GM12878 (cell line): Measurements from ENCODE around the gene NBEAL1. TPM values are rescaled to one million over a fixed set of nuclear protein-coding genes. Genes with fewer than 3 reads are reported as not detected.

Experiments
- CHD2 ChIP-seq: IDR thresholded peaks from 2 replicates; pipeline ENCODE4 v1.6.1; 2011; ENCODE audit warnings: low read depth, low read length, improper control_type of control experiment, borderline replicate concordance
- EED ChIP-seq: sonication (generic); IDR thresholded peaks from 2 replicates; pipeline ENCODE4 v1.6.1; 2016; ENCODE audit warnings: antibody characterized with exemption, low read depth
- EGR1 ChIP-seq, 2 experiments: IDR thresholded peaks; 1 replicate in 1 of 2; 2 replicates in 1 of 2; pipeline ENCODE4 v1.6.1; 2011 to 2012; ENCODE audit warnings: low read depth in 2 of 2, low read length in 2 of 2, borderline replicate concordance in 1 of 2, mild to moderate bottlenecking in 1 of 2, moderate library complexity in 1 of 2
- FOXK2 ChIP-seq: fragments of 450-650 bp; IDR thresholded peaks from 2 replicates; pipeline ENCODE4 v1.6.1; 2017; ENCODE audit warnings: mild to moderate bottlenecking, moderate library complexity
- NBN ChIP-seq: fragments of 450-650 bp; IDR thresholded peaks from 2 replicates; pipeline ENCODE4 v1.6.1; 2016
- STAT3 ChIP-seq: IDR thresholded peaks from 2 replicates; pipeline ENCODE4 v1.6.1; 2011; ENCODE audit warnings: low read depth, low read length, improper control_type of control experiment
- TCF7 ChIP-seq: IDR thresholded peaks from 2 replicates; pipeline ENCODE4 v1.6.1; 2014; ENCODE audit warnings: antibody characterized with exemption, borderline replicate concordance
- ZBED1 ChIP-seq: IDR thresholded peaks from 2 replicates; pipeline ENCODE4 v1.6.1; 2016; ENCODE audit warnings: borderline replicate concordance
- ZNF207 ChIP-seq: fragments of 450-650 bp; IDR thresholded peaks from 2 replicates; pipeline ENCODE4 v1.6.1; 2014; ENCODE audit warnings: antibody characterized with exemption, mild to moderate bottlenecking, borderline replicate concordance
- ZNF384 ChIP-seq: IDR thresholded peaks from 2 replicates; pipeline ENCODE4 v1.6.1; 2012; ENCODE audit warnings: low read depth, mild to moderate bottlenecking, low read length, improper control_type of control experiment, borderline replicate concordance
- polyA plus RNA-seq, 11 experiments: library from polyadenylated mRNA; depleted of rRNA in 4 of 11; unstranded in 6 of 11; stranded (reverse) in 5 of 11; fragments of >200 nt; fragmentation: Nextera tagmentation in 4 of 11; fragmentation: Illumina TruSeq in 1 of 11; extraction: Ambion mirVana in 4 of 11; extraction: Trizol in 1 of 11; gene quantifications; 1 replicate in 1 of 11; 2 replicates in 10 of 11; pipeline versions ENCODE4 v1.2.1 to v1.2.3, GENCODE V29; 2011 to 2016; ENCODE audit warnings: inconsistent platforms in 2 of 11, missing spikeins in 2 of 11, low read depth in 1 of 11
- total RNA-seq, 4 experiments: library from RNA; depleted of rRNA in 3 of 4; stranded (reverse); fragments of >200 nt in 3 of 4; fragmentation: Illumina TruSeq in 1 of 4; extraction: Trizol in 1 of 4; gene quantifications; 2 replicates each; pipeline versions ENCODE4 v1.2.1 to v1.2.3, GENCODE V29; 2013 to 2021
- TF ChIP-seq, protein P1 (sequence below): fragments of 450-650 bp; IDR thresholded peaks from 2 replicates; pipeline ENCODE4 v1.6.1; 2017; ENCODE audit warnings: mild to moderate bottlenecking, moderate library complexity
- TF ChIP-seq, protein P2 (sequence below): IDR thresholded peaks from 2 replicates; pipeline ENCODE4 v1.6.1; 2011; ENCODE audit warnings: borderline replicate concordance, low read depth, mild to moderate bottlenecking, moderate library complexity, mixed read lengths, low read length; ENCODE audit not compliant: insufficient read depth; ENCODE audit errors: extremely low read length
- TF ChIP-seq, protein P3 (sequence below): fragments of 450-650 bp; IDR thresholded peaks from 2 replicates; pipeline ENCODE4 v1.6.1; 2017; ENCODE audit warnings: low read depth, mild to moderate bottlenecking, moderate library complexity
- TF ChIP-seq, protein P4 (sequence below): fragments of 150-350 bp; IDR thresholded peaks from 2 replicates; pipeline ENCODE4 v1.6.1; 2016; ENCODE audit warnings: low read depth, low read length
- TF ChIP-seq, protein P5 (sequence below): IDR thresholded peaks from 2 replicates; pipeline ENCODE4 v1.6.1; 2012; ENCODE audit warnings: low read depth, low read length, improper control_type of control experiment

NBEAL1 gene
- total and polyA plus RNA-seq, 10 of the 15 experiments (the other 5 are each of a cell fraction or from before 2014, with no cell fraction given) = 1.9 to 16.1 (median 7.2) TPM

DNA sequence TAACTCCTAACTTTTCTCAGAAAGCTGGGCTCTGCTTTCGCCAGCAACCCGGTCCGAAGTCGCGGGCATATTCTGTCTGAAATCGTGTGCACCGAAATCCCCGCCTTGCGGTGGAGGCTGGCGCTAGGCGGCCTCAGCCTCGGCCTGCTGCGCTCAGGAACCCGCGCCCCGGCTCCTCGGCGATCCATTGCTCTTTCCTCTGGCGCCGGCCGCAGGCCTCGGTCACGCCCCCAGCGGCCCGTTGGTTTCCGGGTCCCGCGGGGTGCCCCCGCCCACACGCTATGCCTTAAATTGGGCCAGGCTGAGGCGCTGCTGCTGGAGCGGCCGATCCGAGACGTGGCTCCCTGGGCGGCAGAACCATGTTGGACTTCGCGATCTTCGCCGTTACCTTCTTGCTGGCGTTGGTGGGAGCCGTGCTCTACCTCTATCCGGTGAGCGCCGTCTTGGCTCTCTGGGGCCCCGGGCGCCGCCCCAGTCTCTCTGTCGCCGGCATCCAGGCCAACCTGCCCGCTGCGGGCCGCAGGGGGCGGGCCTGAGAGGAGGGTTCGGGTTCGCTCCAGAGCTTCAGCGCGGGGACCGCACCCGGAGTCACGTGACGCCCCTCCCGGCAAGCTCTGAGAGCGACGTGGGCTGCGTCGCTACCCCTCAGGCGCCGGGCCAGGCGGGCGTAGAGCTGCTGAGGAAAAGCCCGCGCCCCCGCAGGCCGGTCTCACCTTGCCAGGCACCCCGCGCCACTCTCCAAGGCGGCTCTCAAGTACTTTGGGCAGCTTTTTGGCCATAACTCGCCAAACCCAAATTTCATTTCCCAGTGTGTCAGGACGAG lies 224.2 kb downstream of the NBEAL1 start, which contains the start of gene CYP20A1 (continued):
- TF ChIP-seq, protein P1, sequence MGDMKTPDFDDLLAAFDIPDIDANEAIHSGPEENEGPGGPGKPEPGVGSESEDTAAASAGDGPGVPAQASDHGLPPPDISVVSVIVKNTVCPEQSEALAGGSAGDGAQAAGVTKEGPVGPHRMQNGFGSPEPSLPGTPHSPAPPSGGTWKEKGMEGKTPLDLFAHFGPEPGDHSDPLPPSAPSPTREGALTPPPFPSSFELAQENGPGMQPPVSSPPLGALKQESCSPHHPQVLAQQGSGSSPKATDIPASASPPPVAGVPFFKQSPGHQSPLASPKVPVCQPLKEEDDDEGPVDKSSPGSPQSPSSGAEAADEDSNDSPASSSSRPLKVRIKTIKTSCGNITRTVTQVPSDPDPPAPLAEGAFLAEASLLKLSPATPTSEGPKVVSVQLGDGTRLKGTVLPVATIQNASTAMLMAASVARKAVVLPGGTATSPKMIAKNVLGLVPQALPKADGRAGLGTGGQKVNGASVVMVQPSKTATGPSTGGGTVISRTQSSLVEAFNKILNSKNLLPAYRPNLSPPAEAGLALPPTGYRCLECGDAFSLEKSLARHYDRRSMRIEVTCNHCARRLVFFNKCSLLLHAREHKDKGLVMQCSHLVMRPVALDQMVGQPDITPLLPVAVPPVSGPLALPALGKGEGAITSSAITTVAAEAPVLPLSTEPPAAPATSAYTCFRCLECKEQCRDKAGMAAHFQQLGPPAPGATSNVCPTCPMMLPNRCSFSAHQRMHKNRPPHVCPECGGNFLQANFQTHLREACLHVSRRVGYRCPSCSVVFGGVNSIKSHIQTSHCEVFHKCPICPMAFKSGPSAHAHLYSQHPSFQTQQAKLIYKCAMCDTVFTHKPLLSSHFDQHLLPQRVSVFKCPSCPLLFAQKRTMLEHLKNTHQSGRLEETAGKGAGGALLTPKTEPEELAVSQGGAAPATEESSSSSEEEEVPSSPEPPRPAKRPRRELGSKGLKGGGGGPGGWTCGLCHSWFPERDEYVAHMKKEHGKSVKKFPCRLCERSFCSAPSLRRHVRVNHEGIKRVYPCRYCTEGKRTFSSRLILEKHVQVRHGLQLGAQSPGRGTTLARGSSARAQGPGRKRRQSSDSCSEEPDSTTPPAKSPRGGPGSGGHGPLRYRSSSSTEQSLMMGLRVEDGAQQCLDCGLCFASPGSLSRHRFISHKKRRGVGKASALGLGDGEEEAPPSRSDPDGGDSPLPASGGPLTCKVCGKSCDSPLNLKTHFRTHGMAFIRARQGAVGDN = peak; percentile 81
- TF ChIP-seq, protein P2, sequence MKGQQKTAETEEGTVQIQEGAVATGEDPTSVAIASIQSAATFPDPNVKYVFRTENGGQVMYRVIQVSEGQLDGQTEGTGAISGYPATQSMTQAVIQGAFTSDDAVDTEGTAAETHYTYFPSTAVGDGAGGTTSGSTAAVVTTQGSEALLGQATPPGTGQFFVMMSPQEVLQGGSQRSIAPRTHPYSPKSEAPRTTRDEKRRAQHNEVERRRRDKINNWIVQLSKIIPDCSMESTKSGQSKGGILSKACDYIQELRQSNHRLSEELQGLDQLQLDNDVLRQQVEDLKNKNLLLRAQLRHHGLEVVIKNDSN = peak; percentile 95
- TF ChIP-seq, protein P3, sequence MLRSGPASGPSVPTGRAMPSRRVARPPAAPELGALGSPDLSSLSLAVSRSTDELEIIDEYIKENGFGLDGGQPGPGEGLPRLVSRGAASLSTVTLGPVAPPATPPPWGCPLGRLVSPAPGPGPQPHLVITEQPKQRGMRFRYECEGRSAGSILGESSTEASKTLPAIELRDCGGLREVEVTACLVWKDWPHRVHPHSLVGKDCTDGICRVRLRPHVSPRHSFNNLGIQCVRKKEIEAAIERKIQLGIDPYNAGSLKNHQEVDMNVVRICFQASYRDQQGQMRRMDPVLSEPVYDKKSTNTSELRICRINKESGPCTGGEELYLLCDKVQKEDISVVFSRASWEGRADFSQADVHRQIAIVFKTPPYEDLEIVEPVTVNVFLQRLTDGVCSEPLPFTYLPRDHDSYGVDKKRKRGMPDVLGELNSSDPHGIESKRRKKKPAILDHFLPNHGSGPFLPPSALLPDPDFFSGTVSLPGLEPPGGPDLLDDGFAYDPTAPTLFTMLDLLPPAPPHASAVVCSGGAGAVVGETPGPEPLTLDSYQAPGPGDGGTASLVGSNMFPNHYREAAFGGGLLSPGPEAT = peak; percentile 98
- peak; percentile 12; the same call in 1 of the 2 replicates for TF ChIP-seq CHD2
- peak; percentile 25; the same call in 1 of the 2 replicates for TF ChIP-seq ZBED1
- TF ChIP-seq NBN = peak; percentile 95
- TF ChIP-seq, protein P4, sequence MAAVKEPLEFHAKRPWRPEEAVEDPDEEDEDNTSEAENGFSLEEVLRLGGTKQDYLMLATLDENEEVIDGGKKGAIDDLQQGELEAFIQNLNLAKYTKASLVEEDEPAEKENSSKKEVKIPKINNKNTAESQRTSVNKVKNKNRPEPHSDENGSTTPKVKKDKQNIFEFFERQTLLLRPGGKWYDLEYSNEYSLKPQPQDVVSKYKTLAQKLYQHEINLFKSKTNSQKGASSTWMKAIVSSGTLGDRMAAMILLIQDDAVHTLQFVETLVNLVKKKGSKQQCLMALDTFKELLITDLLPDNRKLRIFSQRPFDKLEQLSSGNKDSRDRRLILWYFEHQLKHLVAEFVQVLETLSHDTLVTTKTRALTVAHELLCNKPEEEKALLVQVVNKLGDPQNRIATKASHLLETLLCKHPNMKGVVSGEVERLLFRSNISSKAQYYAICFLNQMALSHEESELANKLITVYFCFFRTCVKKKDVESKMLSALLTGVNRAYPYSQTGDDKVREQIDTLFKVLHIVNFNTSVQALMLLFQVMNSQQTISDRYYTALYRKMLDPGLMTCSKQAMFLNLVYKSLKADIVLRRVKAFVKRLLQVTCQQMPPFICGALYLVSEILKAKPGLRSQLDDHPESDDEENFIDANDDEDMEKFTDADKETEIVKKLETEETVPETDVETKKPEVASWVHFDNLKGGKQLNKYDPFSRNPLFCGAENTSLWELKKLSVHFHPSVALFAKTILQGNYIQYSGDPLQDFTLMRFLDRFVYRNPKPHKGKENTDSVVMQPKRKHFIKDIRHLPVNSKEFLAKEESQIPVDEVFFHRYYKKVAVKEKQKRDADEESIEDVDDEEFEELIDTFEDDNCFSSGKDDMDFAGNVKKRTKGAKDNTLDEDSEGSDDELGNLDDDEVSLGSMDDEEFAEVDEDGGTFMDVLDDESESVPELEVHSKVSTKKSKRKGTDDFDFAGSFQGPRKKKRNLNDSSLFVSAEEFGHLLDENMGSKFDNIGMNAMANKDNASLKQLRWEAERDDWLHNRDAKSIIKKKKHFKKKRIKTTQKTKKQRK = no peak
- TF ChIP-seq, protein P5, sequence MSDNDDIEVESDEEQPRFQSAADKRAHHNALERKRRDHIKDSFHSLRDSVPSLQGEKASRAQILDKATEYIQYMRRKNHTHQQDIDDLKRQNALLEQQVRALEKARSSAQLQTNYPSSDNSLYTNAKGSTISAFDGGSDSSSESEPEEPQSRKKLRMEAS = peak; percentile 59; the same call in 1 of the 2 replicates
- TF ChIP-seq TCF7 = no peak
- TF ChIP-seq EGR1 (IDR thresholded peaks at IDR 0.05; ENCODE audit: borderline replicate concordance in 1 of 2, low read depth in 2 of 2, low read length in 2 of 2) = peak in 1 of 2 experiments; percentile 92; a peak in 2 of 3 replicates
- no peak for TF ChIP-seq ZNF384
- TF ChIP-seq EED = 0 out of 2 replicates have a peak, but pooled peaks have one; percentile 18
- TF ChIP-seq ZNF207 = peak; percentile 96; the same call in 1 of the 2 replicates
- TF ChIP-seq STAT3 = no peak
- peak; percentile 66; the same call in 1 of the 2 replicates for TF ChIP-seq FOXK2
